HEK293T (cell line): Measurements from ENCODE around the gene ACVR1B.

ENCODE experiments used
- BHLHE40 ChIP-seq: fragments of 450-650 bp; IDR thresholded peaks from 2 replicates; pipeline ENCODE4 v1.6.1; 2016; ENCODE audit warnings: mild to moderate bottlenecking, moderate library complexity, borderline replicate concordance
- FOXM1 ChIP-seq: fragments of 450-650 bp; IDR thresholded peaks from 2 replicates; pipeline ENCODE4 v1.6.1; 2017; ENCODE audit warnings: mild to moderate bottlenecking, borderline replicate concordance
- SUZ12 ChIP-seq: fragments of 450-650 bp; IDR thresholded peaks from 2 replicates; pipeline ENCODE4 v1.6.1; 2016; ENCODE audit warnings: mild to moderate bottlenecking

GRCh38 chr12:52009081-52009751, 57.7 kb downstream of the ACVR1B start:
- TF ChIP-seq FOXM1 (no peak), SUZ12 (no peak), BHLHE40 (no peak)
